ENCODE measurements around the gene ZNF195.
"Not testable (repeated sequence)": the region's sequence is repeated elsewhere in the genome, so short reads cannot be mapped to it uniquely, and the experiment has no call there.

Gene ZNF195

DNA sequence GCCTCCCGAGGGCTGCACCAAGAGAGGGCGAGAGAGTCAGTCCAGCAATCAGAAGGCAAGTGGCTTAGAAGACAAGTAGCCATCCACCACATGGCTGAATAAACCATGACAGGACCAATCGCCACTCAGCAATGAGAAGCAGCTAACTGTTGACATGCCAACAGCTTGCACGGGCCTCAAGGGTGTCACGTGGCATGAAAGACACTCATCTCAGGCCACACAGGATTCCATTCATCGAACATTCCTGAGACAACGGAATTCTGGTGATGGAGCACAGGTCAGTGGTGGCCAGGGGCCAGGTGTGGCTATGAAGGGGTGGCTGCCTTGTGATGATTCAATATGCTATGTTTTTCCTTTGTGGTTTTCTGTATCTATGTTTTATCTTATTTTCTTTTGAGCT is 36.4 kb upstream of the ZNF195 start:
- peaks cover 11% of the 10 kb centered on the region; the same call in 1 of the 2 replicates for H3K36me3 ChIP-seq (ENCODE audit: insufficient read depth, low read depth, low read length)
- not testable (repeated sequence) for H3K9ac ChIP-seq (ENCODE audit: low read depth, low read length); H3K9me3 ChIP-seq (ENCODE audit: insufficient read depth, low read depth, low read length); H3K4me3 ChIP-seq (ENCODE audit: low read length); H3K4me1 ChIP-seq (ENCODE audit: insufficient read depth, low read length); H3K27ac ChIP-seq (ENCODE audit: low read length); H3K27me3 ChIP-seq (ENCODE audit: insufficient read depth, low read length)

- H3K4me1 ChIP-seq (ENCODE audit: insufficient read depth, low read length); H3K27me3 ChIP-seq (ENCODE audit: insufficient read depth, low read length); H3K9me3 ChIP-seq (ENCODE audit: insufficient read depth, low read depth, low read length); H3K4me3 ChIP-seq (ENCODE audit: low read length); H3K27ac ChIP-seq (ENCODE audit: low read length); H3K9ac ChIP-seq (ENCODE audit: low read depth, low read length): not testable (repeated sequence)
- peaks cover 15% of the 10 kb centered on the region for H3K36me3 ChIP-seq (ENCODE audit: insufficient read depth, low read depth, low read length)
These were observed 34.7 kb upstream of the ZNF195 start for GRCh38 chr11:3413666-3414065.

GRCh38 chr11:3412837-3413236 is 33.9 kb upstream of the ZNF195 start:
- Histone ChIP-seq H3K4me1 (ENCODE audit: insufficient read depth, low read length) (no peaks in the 10 kb centered on the region), H3K4me3 (ENCODE audit: low read length) (no peak overlapping the region), H3K27me3 (ENCODE audit: insufficient read depth, low read length) (no peaks in the 10 kb centered on the region), H3K27ac (ENCODE audit: low read length) (no peak overlapping the region), H3K9ac (ENCODE audit: low read depth, low read length) (no peak overlapping the region), H3K36me3 (ENCODE audit: insufficient read depth, low read depth, low read length) (peaks cover 15% of the 10 kb centered on the region), H3K9me3 (ENCODE audit: insufficient read depth, low read depth, low read length) (no peaks in the 10 kb centered on the region)

DNA sequence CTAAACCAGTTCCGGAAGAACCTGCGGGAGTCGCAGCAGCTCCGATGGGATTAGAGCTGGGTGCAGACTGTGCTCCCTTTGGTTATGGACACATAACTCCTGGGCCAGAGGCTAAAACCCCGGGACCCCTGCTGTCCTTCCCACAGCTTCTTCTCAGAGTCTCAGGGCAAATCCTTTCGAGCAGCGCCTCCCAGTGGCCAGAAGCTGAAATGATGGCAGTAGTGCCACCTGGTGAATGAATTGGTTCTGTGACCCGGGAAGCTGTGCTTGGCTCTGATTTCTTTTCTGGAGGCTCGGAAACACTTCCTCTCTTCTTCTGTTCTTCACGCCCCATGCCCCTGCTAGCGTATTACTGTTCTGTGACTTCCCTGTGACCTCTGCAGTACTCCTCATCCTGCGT is 29.8 kb upstream of the ZNF195 start:
- H3K4me3 ChIP-seq (ENCODE audit: low read length); H3K9me3 ChIP-seq (ENCODE audit: insufficient read depth, low read depth, low read length); H3K27me3 ChIP-seq (ENCODE audit: insufficient read depth, low read length); H3K4me1 ChIP-seq (ENCODE audit: insufficient read depth, low read length); H3K9ac ChIP-seq (ENCODE audit: low read depth, low read length); H3K27ac ChIP-seq (ENCODE audit: low read length): not testable (repeated sequence)
- peaks cover 25% of the 10 kb centered on the region for H3K36me3 ChIP-seq (ENCODE audit: insufficient read depth, low read depth, low read length)

DNA sequence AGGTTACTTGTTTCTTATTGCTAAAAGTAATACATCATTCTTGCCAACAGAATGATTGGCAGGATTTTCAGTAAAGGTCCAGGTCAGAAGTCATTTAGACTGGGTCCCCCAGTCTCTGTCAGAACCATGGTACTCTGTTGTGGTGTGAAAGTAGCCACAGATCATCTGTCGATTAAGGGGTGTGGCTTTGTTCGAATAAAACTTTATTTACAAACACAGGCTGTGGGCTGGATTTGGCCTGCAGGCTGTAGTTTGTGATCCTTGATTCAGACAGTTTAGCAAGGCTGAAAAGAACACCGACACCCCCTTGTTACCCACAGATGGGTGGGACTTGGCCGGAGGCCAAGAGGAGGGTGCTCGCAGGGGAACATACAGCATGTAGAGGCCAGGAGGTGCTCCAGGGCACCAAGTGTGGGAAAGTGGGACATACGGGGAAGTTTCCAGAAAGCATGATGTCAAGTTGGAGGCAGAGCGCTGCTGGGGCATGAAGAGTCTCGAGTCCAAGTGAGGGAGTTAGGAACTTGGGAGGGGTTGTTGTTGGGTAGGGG is 29.2 kb upstream of the ZNF195 start:
- H3K27ac ChIP-seq (ENCODE audit: low read length); H3K9ac ChIP-seq (ENCODE audit: low read depth, low read length); H3K27me3 ChIP-seq (ENCODE audit: insufficient read depth, low read length); H3K9me3 ChIP-seq (ENCODE audit: insufficient read depth, low read depth, low read length); H3K4me1 ChIP-seq (ENCODE audit: insufficient read depth, low read length); H3K4me3 ChIP-seq (ENCODE audit: low read length): not testable (repeated sequence)
- H3K36me3 ChIP-seq (ENCODE audit: insufficient read depth, low read depth, low read length), result peaks cover 25% of the 10 kb centered on the region

GRCh38 chr11:3406937-3407336 is 28.0 kb upstream of the ZNF195 start:
- not testable (repeated sequence) for H3K4me1 ChIP-seq (ENCODE audit: insufficient read depth, low read length); H3K27me3 ChIP-seq (ENCODE audit: insufficient read depth, low read length); H3K27ac ChIP-seq (ENCODE audit: low read length); H3K9me3 ChIP-seq (ENCODE audit: insufficient read depth, low read depth, low read length); H3K4me3 ChIP-seq (ENCODE audit: low read length); H3K9ac ChIP-seq (ENCODE audit: low read depth, low read length)
- peaks cover 25% of the 10 kb centered on the region for H3K36me3 ChIP-seq (ENCODE audit: insufficient read depth, low read depth, low read length)

DNA sequence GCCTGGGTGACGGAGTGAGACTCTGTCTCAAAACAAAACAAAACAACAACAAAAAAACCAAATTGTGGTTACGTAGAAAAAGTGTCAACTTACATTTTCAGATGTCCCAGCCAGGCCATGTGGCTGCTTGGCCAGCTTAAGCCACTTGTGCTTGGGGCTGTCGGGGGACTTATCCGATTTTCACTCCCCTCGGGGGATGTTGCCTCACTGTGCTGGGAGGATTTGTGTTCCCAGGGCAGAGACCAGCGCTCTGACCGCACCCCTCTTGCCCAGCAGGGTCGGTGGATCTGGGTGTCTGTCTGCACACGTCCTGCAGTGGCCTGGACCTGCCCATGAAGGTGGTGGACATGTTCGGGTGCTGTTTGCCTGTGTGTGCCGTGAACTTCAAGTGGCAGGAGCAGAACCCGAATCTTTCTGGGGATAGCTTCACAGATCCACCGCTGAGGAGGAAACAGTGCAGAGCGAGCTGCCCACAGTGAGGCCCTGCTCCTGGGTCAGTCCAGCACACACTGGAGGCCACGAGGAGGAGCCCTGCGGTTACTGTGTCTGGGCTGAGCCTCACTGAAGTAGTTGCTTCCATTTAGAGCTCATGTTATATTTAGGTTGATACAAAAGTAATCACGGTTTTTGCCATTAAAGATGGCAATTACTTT is 27.4 kb upstream of the ZNF195 start:
- not testable (repeated sequence) for H3K4me3 ChIP-seq (ENCODE audit: low read length); H3K9ac ChIP-seq (ENCODE audit: low read depth, low read length); H3K27ac ChIP-seq (ENCODE audit: low read length); H3K9me3 ChIP-seq (ENCODE audit: insufficient read depth, low read depth, low read length); H3K4me1 ChIP-seq (ENCODE audit: insufficient read depth, low read length); H3K27me3 ChIP-seq (ENCODE audit: insufficient read depth, low read length)
- H3K36me3 ChIP-seq (ENCODE audit: insufficient read depth, low read depth, low read length), result peaks cover 25% of the 10 kb centered on the region

DNA sequence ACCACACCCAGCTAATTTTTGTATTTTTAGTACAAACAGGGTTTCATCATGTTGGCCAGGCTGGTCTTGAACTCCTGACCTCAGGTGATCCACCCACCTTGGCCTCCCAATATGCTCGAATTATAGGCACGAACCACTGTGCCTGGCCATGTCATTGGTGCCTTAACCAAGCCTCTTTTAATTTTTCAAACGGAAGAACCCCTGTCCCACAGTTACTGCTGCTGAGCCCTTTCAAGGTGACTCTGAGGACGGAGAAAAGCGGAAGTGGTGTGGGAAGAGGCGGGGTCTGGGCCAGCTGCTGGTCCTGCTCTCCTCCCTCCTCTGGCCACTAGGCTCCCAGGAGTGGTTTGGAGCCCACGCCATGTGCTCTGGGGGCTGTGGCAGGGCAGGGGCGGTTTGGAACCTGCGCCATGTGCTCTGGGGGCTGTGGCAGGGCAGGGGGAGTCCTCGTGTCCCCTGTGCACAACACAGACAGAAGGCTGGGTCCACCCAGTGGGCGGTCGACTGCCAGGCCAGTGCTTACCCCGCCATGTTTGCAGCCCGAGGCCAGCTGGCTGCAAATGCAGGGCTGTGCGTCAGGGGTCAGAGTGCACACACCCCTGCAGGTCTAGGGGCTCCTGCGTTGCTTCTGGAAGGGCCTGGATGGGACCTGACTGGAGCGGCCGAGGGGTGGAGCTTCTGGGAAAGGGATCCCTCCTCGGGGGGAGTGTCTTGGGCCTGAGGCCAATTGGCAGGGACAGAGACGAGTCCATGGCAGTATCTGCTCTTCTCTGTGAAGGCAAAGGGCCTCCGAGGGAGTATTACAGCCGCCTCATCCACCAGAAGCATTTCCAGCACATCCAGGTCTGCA is 25.4 kb upstream of the ZNF195 start:
- not testable (repeated sequence) for H3K4me3 ChIP-seq (ENCODE audit: low read length); H3K27ac ChIP-seq (ENCODE audit: low read length); H3K27me3 ChIP-seq (ENCODE audit: insufficient read depth, low read length); H3K4me1 ChIP-seq (ENCODE audit: insufficient read depth, low read length); H3K9ac ChIP-seq (ENCODE audit: low read depth, low read length); H3K9me3 ChIP-seq (ENCODE audit: insufficient read depth, low read depth, low read length)
- peaks cover 27% of the 10 kb centered on the region; the same call in 1 of the 2 replicates for H3K36me3 ChIP-seq (ENCODE audit: insufficient read depth, low read depth, low read length)

GRCh38 chr11:3402861-3403250 is 23.9 kb upstream of the ZNF195 start:
- H3K36me3 ChIP-seq (ENCODE audit: insufficient read depth, low read depth, low read length), result peaks cover 31% of the 10 kb centered on the region; the same call in 1 of the 2 replicates
- not testable (repeated sequence) for H3K27ac ChIP-seq (ENCODE audit: low read length); H3K9ac ChIP-seq (ENCODE audit: low read depth, low read length); H3K9me3 ChIP-seq (ENCODE audit: insufficient read depth, low read depth, low read length); H3K27me3 ChIP-seq (ENCODE audit: insufficient read depth, low read length); H3K4me3 ChIP-seq (ENCODE audit: low read length); H3K4me1 ChIP-seq (ENCODE audit: insufficient read depth, low read length)

GRCh38 chr11:3402181-3402860 is 23.4 kb upstream of the ZNF195 start:
- H3K27me3 ChIP-seq (ENCODE audit: insufficient read depth, low read length); H3K9ac ChIP-seq (ENCODE audit: low read depth, low read length); H3K4me1 ChIP-seq (ENCODE audit: insufficient read depth, low read length); H3K4me3 ChIP-seq (ENCODE audit: low read length); H3K9me3 ChIP-seq (ENCODE audit: insufficient read depth, low read depth, low read length); H3K27ac ChIP-seq (ENCODE audit: low read length): not testable (repeated sequence)
- peaks cover 31% of the 10 kb centered on the region; the same call in 1 of the 2 replicates for H3K36me3 ChIP-seq (ENCODE audit: insufficient read depth, low read depth, low read length)

DNA sequence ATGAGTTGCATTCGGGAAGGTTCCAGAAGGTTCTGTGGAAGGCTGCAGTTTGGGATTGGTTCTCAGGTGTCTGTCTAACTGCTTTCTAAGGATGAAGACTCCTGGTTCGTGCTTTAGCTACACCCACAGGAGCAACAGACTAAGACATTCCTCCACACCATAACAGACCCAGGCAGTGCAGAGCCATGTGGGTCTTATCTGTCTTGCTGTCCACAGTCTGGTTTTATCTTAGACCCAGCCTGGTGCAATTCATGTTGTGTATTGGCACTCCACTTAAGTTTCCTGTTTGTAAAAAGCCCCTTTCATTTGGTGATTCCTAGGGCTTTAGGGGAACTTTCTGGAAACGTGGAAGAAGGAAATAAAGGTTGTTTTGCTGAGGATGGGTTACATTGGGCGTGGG is 22.1 kb upstream of the ZNF195 start:
- H3K36me3 ChIP-seq (ENCODE audit: insufficient read depth, low read depth, low read length), result peaks cover 21% of the 10 kb centered on the region; the same call in 1 of the 2 replicates
- not testable (repeated sequence) for H3K9ac ChIP-seq (ENCODE audit: low read depth, low read length); H3K27ac ChIP-seq (ENCODE audit: low read length); H3K27me3 ChIP-seq (ENCODE audit: insufficient read depth, low read length); H3K9me3 ChIP-seq (ENCODE audit: insufficient read depth, low read depth, low read length); H3K4me3 ChIP-seq (ENCODE audit: low read length); H3K4me1 ChIP-seq (ENCODE audit: insufficient read depth, low read length)
